ENCODE results near the gene ACAD9.

GRCh38 chr3:128950223-128950938 lies 71.0 kb downstream of the ACAD9 start:
- TF ChIP-seq POLR2A (IDR thresholded peaks at IDR 0.05) (no peak), CTCF (IDR thresholded peaks at IDR 0.05) (peak in 3 of 4 donors; percentile 9 to 38 (median 35))
